Ishikawa (cell line): ENCODE results near the gene PLA2G6.

Experiments
- EP300 ChIP-seq: IDR thresholded peaks from 2 replicates; pipeline ENCODE4 v1.6.1; 2012; ENCODE audit warnings: borderline replicate concordance
- FOXM1 ChIP-seq: IDR thresholded peaks from 2 replicates; pipeline ENCODE4 v1.6.1; 2012; ENCODE audit warnings: low read depth, borderline replicate concordance
- MAX ChIP-seq: IDR thresholded peaks from 2 replicates; pipeline ENCODE4 v1.6.1; 2012
- NFIC ChIP-seq: IDR thresholded peaks from 2 replicates; pipeline ENCODE4 v1.6.1; 2012
- REST ChIP-seq: IDR thresholded peaks from 2 replicates; pipeline ENCODE4 v1.6.1; 2012; ENCODE audit warnings: low read depth, mild to moderate bottlenecking
- TAF1 ChIP-seq: IDR thresholded peaks from 2 replicates; pipeline ENCODE4 v1.6.1; 2012; ENCODE audit warnings: low read depth, mild to moderate bottlenecking
- TCF12 ChIP-seq: IDR thresholded peaks from 2 replicates; pipeline ENCODE4 v1.6.1; 2012; ENCODE audit warnings: low read depth
- TEAD4 ChIP-seq: IDR thresholded peaks from 2 replicates; pipeline ENCODE4 v1.6.1; 2012
- USF1 ChIP-seq: IDR thresholded peaks from 2 replicates; pipeline ENCODE4 v1.6.1; 2012

DNA sequence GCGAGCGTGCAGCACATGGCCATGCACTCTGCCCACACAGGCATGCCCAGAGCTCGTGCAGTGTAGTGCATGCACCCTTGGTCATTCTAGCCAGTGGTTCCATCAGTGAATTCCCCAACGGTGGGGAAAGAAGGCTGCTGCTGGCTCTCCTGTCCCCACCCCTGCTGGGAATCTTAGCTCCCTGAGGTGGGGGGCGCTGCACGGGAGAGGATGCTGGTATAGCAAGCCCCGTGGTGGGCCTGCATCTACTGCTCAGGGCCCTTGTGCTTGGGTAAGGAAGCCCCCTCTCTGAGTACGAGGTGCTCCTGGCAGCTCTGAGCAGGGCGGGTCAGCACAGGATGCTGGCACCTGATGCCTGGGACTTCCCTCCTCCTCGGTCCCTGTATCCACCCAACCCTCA is 52.6 kb downstream of the PLA2G6 start:
- no peak for TF ChIP-seq NFIC
- TF ChIP-seq FOXM1 = no peak
- no peak for TF ChIP-seq TAF1
- no peak for TF ChIP-seq USF1
- no peak for TF ChIP-seq MAX
- TF ChIP-seq TEAD4 = no peak
- no peak for TF ChIP-seq TCF12
- TF ChIP-seq EP300 = no peak
- TF ChIP-seq REST = no peak
